ENCODE results near the gene SELENON. TPM values are rescaled to one million over a fixed set of nuclear protein-coding genes. Genes with fewer than 3 reads are reported as not detected.

Gene SELENON
- total and polyA plus RNA-seq, 2 of the 13 experiments (the other 11 are each of a cell fraction or from before 2014, with no cell fraction given): 3.8 to 8.0 TPM

DNA sequence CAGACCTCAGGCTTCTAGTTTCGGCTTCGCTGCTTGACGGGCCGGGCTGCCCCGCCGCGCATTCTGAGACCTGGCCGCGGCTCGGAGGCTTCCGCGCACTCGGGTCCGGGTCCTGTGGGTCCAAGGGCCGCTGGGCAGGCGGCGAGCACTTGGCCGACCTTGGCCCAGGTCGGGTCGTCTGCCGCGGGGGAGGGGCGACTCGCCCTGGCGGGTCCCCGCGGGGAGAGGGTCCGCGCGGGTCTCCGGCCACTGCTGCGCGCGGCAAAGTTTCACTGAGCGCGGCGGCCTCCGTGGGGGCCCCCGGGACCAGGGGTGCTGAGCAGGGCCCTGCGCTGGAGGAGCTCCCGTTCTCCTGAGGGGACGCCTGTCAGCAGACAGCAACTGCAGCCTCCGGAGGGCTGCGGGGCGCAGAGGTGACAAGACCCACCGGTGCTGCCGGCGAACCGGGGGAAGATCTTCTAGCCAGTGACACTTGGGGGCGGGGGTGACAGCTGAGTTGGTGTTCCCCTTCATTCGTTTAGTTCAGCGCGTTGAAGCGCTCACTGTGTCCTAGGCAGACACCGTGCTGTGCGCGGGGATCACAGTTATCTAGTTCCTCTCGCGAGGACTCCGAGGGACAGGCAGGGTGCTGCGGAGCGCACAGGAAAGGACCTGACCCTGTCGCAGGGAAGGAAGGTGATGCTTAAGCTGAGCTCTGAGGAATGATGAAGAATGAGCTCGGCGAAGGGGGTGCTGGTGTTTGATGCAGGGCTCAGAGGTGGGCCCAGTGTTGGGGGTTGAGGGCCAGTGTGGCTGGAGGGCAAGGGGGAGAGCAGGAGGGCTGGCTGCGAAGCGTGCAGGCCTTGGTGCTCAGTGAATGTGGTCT lies 20.5 kb downstream of the SELENON start (continued):
- TF ChIP-seq ZNF407 (CRISPR knock-in tag; IDR thresholded peaks at IDR 0.05; ENCODE audit: not compliant biosample characterization): peak; percentile 27
- peak; percentile 23; the same call in 1 of the 3 replicates for TF ChIP-seq MXI1 (IDR thresholded peaks at IDR 0.05; ENCODE audit: borderline replicate concordance, low read depth, low read length)
- TF ChIP-seq MTF2 (CRISPR knock-in tag; IDR thresholded peaks at IDR 0.05; ENCODE audit: borderline replicate concordance): no peak
- TF ChIP-seq SALL1 (CRISPR knock-in tag; IDR thresholded peaks at IDR 0.05): no peak; the same call in 1 of the 2 replicates
- TF ChIP-seq, protein P1, sequence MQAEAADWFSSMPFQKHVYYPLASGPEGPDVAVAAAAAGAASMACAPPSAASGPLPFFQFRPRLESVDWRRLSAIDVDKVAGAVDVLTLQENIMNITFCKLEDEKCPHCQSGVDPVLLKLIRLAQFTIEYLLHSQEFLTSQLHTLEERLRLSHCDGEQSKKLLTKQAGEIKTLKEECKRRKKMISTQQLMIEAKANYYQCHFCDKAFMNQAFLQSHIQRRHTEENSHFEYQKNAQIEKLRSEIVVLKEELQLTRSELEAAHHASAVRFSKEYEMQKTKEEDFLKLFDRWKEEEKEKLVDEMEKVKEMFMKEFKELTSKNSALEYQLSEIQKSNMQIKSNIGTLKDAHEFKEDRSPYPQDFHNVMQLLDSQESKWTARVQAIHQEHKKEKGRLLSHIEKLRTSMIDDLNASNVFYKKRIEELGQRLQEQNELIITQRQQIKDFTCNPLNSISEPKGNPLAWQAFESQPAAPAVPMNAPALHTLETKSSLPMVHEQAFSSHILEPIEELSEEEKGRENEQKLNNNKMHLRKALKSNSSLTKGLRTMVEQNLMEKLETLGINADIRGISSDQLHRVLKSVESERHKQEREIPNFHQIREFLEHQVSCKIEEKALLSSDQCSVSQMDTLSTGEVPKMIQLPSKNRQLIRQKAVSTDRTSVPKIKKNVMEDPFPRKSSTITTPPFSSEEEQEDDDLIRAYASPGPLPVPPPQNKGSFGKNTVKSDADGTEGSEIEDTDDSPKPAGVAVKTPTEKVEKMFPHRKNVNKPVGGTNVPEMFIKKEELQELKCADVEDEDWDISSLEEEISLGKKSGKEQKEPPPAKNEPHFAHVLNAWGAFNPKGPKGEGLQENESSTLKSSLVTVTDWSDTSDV (CRISPR knock-in tag; IDR thresholded peaks at IDR 0.05): no peak
- no peak for TF ChIP-seq MNT (IDR thresholded peaks at IDR 0.05)
- TF ChIP-seq PATZ1 (CRISPR knock-in tag; IDR thresholded peaks at IDR 0.05): no peak
- TF ChIP-seq ZMYM3 (CRISPR knock-in tag; IDR thresholded peaks at IDR 0.05): no peak
- TF ChIP-seq RXRB (CRISPR knock-in tag; IDR thresholded peaks at IDR 0.05; ENCODE audit: borderline replicate concordance): no peak
- no peak for TF ChIP-seq CAMTA2 (CRISPR knock-in tag; IDR thresholded peaks at IDR 0.05; ENCODE audit: borderline replicate concordance)
- TF ChIP-seq, protein P2, sequence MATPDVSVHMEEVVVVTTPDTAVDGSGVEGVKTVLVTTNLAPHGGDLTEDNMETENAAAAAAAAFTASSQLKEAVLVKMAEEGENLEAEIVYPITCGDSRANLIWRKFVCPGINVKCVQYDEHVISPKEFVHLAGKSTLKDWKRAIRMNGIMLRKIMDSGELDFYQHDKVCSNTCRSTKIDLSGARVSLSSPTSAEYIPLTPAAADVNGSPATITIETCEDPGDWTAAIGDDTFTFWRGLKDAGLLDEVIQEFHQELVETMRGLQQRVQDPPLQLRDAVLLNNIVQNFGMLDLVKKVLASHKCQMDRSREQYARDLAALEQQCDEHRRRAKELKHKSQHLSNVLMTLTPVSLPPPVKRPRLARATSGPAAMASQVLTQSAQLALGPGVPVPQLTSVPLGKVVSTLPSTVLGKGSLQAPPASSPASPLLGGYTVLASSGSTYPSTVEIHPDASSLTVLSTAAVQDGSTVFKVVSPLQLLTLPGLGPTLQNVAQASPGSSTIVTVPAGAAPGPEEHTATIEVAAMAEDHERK (CRISPR knock-in tag; IDR thresholded peaks at IDR 0.05; ENCODE audit: low read depth): no peak
